ENCODE results near the gene FOXM1.

FOXM1 gene

DNA sequence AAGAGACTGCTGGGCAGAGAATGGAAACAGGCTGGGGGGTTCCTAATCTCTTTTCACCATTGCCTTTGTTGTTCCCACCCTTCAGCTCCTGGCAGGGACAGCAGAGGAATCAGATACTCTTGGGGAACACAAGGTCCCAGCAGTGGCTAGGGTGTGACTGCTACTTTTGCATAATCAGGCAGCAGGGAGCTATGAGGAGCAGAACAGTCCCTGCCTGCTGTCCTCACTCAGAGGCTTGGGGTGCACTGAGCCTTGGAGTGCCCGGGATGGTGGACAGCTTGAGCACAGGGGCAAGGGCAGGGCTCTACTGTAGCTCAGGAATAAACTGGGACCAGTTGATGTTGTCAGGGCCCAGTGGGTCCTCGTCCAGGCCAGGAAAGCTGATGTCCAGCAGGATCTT, 18.6 kb downstream of the FOXM1 start:
- Histone ChIP-seq H3K9me3 (ENCODE audit: insufficient read depth, low read length, severe bottlenecking) (no peaks in the 10 kb centered on the region), H3K27me3 (ENCODE audit: insufficient read depth, low read length, poor library complexity) (no peaks in the 10 kb centered on the region), H2AFZ (ENCODE audit: low read depth, low read length) (no peak overlapping the region), H3K4me3 (ENCODE audit: low read depth in 1 of 2, low read length in 2 of 2) (no peak overlapping the region), H3K4me2 (ENCODE audit: insufficient read depth, low read length) (no peak overlapping the region), H3K27ac (ENCODE audit: low read length) (no peak overlapping the region), H3K79me2 (ENCODE audit: insufficient read depth, low read length) (no peaks in the 10 kb centered on the region), H3K9ac (ENCODE audit: low read depth, low read length) (no peak overlapping the region), H3K36me3 (ENCODE audit: insufficient read depth, low read length) (peaks cover 50% of the 10 kb centered on the region), H3K4me1 (ENCODE audit: insufficient read depth, low read length) (no peaks in the 10 kb centered on the region), H4K20me1 (ENCODE audit: insufficient read depth, low read length) (peaks cover 12% of the 10 kb centered on the region; the same call in 1 of the 2 replicates)
- TF ChIP-seq, protein P1, sequence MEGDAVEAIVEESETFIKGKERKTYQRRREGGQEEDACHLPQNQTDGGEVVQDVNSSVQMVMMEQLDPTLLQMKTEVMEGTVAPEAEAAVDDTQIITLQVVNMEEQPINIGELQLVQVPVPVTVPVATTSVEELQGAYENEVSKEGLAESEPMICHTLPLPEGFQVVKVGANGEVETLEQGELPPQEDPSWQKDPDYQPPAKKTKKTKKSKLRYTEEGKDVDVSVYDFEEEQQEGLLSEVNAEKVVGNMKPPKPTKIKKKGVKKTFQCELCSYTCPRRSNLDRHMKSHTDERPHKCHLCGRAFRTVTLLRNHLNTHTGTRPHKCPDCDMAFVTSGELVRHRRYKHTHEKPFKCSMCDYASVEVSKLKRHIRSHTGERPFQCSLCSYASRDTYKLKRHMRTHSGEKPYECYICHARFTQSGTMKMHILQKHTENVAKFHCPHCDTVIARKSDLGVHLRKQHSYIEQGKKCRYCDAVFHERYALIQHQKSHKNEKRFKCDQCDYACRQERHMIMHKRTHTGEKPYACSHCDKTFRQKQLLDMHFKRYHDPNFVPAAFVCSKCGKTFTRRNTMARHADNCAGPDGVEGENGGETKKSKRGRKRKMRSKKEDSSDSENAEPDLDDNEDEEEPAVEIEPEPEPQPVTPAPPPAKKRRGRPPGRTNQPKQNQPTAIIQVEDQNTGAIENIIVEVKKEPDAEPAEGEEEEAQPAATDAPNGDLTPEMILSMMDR (IDR thresholded peaks at IDR 0.05; ENCODE audit: borderline replicate concordance, extremely low read depth, low read length, poor library complexity, severe bottlenecking) = no peak
- no peak for TF ChIP-seq EZH2 (IDR thresholded peaks at IDR 0.05; ENCODE audit: borderline replicate concordance, low read depth, low read length, severe bottlenecking)
- no peak for DNase-seq
- peak; percentile 24; the same call in 2 of the 3 replicates for ATAC-seq (ENCODE audit: insufficient read depth, low read depth)

DNA sequence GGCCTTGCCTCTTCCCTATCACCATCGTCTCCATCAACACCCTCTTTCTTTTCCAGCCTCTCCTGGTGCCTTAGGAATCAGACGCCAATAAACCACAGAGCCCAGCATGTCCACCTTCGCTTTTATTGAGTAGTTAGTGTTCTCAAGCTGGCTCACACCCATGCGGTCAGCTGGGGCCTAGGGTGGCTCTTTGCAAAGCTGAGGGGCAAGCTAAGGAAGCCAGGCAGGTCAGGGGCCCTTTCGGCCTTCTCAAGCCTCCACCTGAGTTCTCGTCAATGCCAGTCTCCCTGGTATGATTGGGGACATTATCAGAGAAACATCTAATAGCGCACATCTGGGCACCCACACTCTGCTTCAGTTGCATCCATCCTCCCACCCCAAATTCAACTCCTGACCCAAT, 19.4 kb downstream of the FOXM1 start:
- Histone ChIP-seq H3K36me3 (ENCODE audit: insufficient read depth, low read length) (peaks cover 43% of the 10 kb centered on the region), H3K4me3 (ENCODE audit: low read depth in 1 of 2, low read length in 2 of 2) (no peak overlapping the region), H3K4me1 (ENCODE audit: insufficient read depth, low read length) (no peaks in the 10 kb centered on the region), H3K9me3 (ENCODE audit: insufficient read depth, low read length, severe bottlenecking) (no peaks in the 10 kb centered on the region), H3K27me3 (ENCODE audit: insufficient read depth, low read length, poor library complexity) (no peaks in the 10 kb centered on the region), H3K4me2 (ENCODE audit: insufficient read depth, low read length) (no peak overlapping the region), H3K9ac (ENCODE audit: low read depth, low read length) (no peak overlapping the region), H3K79me2 (ENCODE audit: insufficient read depth, low read length) (no peaks in the 10 kb centered on the region), H4K20me1 (ENCODE audit: insufficient read depth, low read length) (peaks cover 12% of the 10 kb centered on the region; the same call in 1 of the 2 replicates), H3K27ac (ENCODE audit: low read length) (no peak overlapping the region), H2AFZ (ENCODE audit: low read depth, low read length) (no peak overlapping the region)
- DNase-seq = no peak
- ATAC-seq (ENCODE audit: insufficient read depth, low read depth) = peak; percentile 20; the same call in 2 of the 3 replicates
- no peak for TF ChIP-seq EZH2 (IDR thresholded peaks at IDR 0.05; ENCODE audit: borderline replicate concordance, low read depth, low read length, severe bottlenecking)
- TF ChIP-seq, protein P1 (IDR thresholded peaks at IDR 0.05; ENCODE audit: borderline replicate concordance, extremely low read depth, low read length, poor library complexity, severe bottlenecking) = no peak

DNA sequence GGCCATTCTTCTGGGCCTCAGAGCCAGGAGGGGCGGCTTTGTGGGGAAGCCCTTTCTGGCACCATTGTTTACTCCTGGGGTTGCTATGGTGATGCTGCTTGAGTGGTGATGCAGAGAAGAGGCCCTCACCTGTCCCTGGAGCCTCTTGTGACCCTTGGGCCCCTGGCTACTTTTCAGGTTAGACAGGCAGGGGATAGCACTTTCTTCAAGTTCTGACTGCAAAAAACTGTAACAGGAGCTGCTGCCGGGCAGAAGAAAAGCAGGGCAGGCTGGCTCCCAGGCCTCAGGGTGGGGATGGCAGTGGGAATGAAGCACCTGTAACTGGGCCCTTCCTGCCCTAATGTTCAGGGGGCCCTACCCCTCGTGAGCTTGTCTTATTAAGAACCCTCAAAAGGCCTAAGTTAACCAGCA, 19.9 kb downstream of the FOXM1 start, which contains the start of gene TEX52:
Gene TEX52, minus strand, starts transcription at position 19 of the 411 bp plus-strand sequence. Its CDS starts 13 bp downstream, at position 6.
- H3K27me3 ChIP-seq (ENCODE audit: insufficient read depth, low read length, poor library complexity) = no peaks in the 10 kb centered on the region
- H2AFZ ChIP-seq (ENCODE audit: low read depth, low read length) = no peak within 1 kb of the TSS
- no peaks in the 10 kb centered on the region for H3K79me2 ChIP-seq (ENCODE audit: insufficient read depth, low read length)
- ATAC-seq (ENCODE audit: insufficient read depth, low read depth) (peak; percentile 29), DNase-seq (no peak)
- H3K9ac ChIP-seq (ENCODE audit: low read depth, low read length) = no peak within 1 kb of the TSS
- no peak within 1 kb of the TSS for H3K4me3 ChIP-seq (ENCODE audit: low read depth in 1 of 2, low read length in 2 of 2)
- H3K9me3 ChIP-seq (ENCODE audit: insufficient read depth, low read length, severe bottlenecking) = no peaks in the 10 kb centered on the region
- H3K4me2 ChIP-seq (ENCODE audit: insufficient read depth, low read length) = no peak within 1 kb of the TSS
- peaks cover 39% of the 10 kb centered on the region for H3K36me3 ChIP-seq (ENCODE audit: insufficient read depth, low read length)
- no peaks in the 10 kb centered on the region for H3K4me1 ChIP-seq (ENCODE audit: insufficient read depth, low read length)
- TF ChIP-seq, protein P1 (IDR thresholded peaks at IDR 0.05; ENCODE audit: borderline replicate concordance, extremely low read depth, low read length, poor library complexity, severe bottlenecking) = no peak
- TF ChIP-seq EZH2 (IDR thresholded peaks at IDR 0.05; ENCODE audit: borderline replicate concordance, low read depth, low read length, severe bottlenecking) = no peak
- H4K20me1 ChIP-seq (ENCODE audit: insufficient read depth, low read length) = peaks cover 12% of the 10 kb centered on the region; the same call in 1 of the 2 replicates
- no peak within 1 kb of the TSS for H3K27ac ChIP-seq (ENCODE audit: low read length)
